H1 (cell line): ENCODE measurements around the gene PSAP.

Experiments
- ASH2L ChIP-seq: fragments of 200-600, 300-600 bp; sonication (generic); IDR thresholded peaks from one replicate; pipeline ENCODE4 v1.7.1; 2017; ENCODE audit warnings: low read length
- CREB1 ChIP-seq: IDR thresholded peaks from 2 replicates; pipeline ENCODE4 v1.6.1; 2012; ENCODE audit warnings: inconsistent platforms
- EZH2 ChIP-seq: fragments of 200-600 bp; sonication (generic); IDR thresholded peaks from 2 replicates; pipeline ENCODE4 v1.7.1; 2012; ENCODE audit warnings: low read depth, mild to moderate bottlenecking, moderate library complexity, low read length, inconsistent platforms; ENCODE audit not compliant: severe bottlenecking
- JUND ChIP-seq: IDR thresholded peaks from 2 replicates; pipeline ENCODE4 v1.6.1; 2011; ENCODE audit warnings: mild to moderate bottlenecking, improper control_type of control experiment, low read length
- MAFK ChIP-seq: IDR thresholded peaks from 2 replicates; pipeline ENCODE4 v1.6.1; 2012; ENCODE audit warnings: low read depth, mild to moderate bottlenecking, improper control_type of control experiment, low read length
- NRF1 ChIP-seq: IDR thresholded peaks from 2 replicates; pipeline ENCODE4 v1.6.1; 2011; ENCODE audit warnings: mild to moderate bottlenecking, low read depth, low read length, improper control_type of control experiment
- RXRA ChIP-seq: IDR thresholded peaks from 2 replicates; pipeline ENCODE4 v1.6.1; 2011; ENCODE audit warnings: low read depth, mild to moderate bottlenecking, low read length, moderate library complexity; ENCODE audit not compliant: insufficient read depth
- SP1 ChIP-seq: IDR thresholded peaks from 2 replicates; pipeline ENCODE4 v1.6.1; 2011; ENCODE audit warnings: low read depth, low read length
- YY1 ChIP-seq: IDR thresholded peaks from 2 replicates; pipeline ENCODE4 v1.6.1; 2011; ENCODE audit warnings: low read depth, mild to moderate bottlenecking, low read length
- TF ChIP-seq, protein P1 (sequence below), 3 experiments: IDR thresholded peaks; 1 replicate in 2 of 3; 2 replicates in 1 of 3; pipeline versions ENCODE4 v1.5.1 to v1.6.1; 2011; ENCODE audit warnings: low read length in 3 of 3, mild to moderate bottlenecking in 3 of 3, inconsistent platforms in 2 of 3, low read depth in 1 of 3, moderate library complexity in 1 of 3; ENCODE audit not compliant: insufficient read depth in 1 of 3; ENCODE audit errors: control extremely low read depth in 1 of 3

- TF ChIP-seq CREB1 (no peak), JUND (no peak), NRF1 (no peak), MAFK (no peak), YY1 (no peak), EZH2 (no peak), ASH2L (no peak), RXRA (no peak), SP1 (no peak)
- TF ChIP-seq, protein P1, sequence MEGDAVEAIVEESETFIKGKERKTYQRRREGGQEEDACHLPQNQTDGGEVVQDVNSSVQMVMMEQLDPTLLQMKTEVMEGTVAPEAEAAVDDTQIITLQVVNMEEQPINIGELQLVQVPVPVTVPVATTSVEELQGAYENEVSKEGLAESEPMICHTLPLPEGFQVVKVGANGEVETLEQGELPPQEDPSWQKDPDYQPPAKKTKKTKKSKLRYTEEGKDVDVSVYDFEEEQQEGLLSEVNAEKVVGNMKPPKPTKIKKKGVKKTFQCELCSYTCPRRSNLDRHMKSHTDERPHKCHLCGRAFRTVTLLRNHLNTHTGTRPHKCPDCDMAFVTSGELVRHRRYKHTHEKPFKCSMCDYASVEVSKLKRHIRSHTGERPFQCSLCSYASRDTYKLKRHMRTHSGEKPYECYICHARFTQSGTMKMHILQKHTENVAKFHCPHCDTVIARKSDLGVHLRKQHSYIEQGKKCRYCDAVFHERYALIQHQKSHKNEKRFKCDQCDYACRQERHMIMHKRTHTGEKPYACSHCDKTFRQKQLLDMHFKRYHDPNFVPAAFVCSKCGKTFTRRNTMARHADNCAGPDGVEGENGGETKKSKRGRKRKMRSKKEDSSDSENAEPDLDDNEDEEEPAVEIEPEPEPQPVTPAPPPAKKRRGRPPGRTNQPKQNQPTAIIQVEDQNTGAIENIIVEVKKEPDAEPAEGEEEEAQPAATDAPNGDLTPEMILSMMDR (IDR thresholded peaks at IDR 0.05; ENCODE audit: control extremely low read depth in 1 of 3, insufficient read depth in 1 of 3, low read depth in 1 of 3, low read length in 3 of 3), result no peak
These were observed 26.8 kb upstream of the PSAP start for GRCh38 chr10:71877821-71878220.
